Stimulated activated CD4-positive, alpha-beta T cell treated with anti-CD3 and anti-CD28 coated beads, Interleukin-1b, Interleukin-23, amount 100 ng/mL, for 1 hour (primary cell): ENCODE results near the gene CNOT6.

Experiments
- DNase-seq, 2 donors: peaks; one replicate each; pipeline ENCODE4 v3.0.0-alpha.2; 2020; ENCODE audit warnings: low read depth in 2 of 2

The CNOT6 gene

GRCh38 chr5:180580681-180581080, 86.5 kb downstream of the CNOT6 start:
- no peak for DNase-seq

- DNase-seq: no peak
Measured at GRCh38 chr5:180583738-180584137, 89.6 kb downstream of the CNOT6 start.

GRCh38 chr5:180586204-180586603, 92.0 kb downstream of the CNOT6 start:
- no peak for DNase-seq

- no peak for DNase-seq
Measured at GRCh38 chr5:180586870-180587269, 92.7 kb downstream of the CNOT6 start.

- DNase-seq: no peak
Measured at GRCh38 chr5:180589771-180590542, 95.8 kb downstream of the CNOT6 start.

GRCh38 chr5:180590543-180591310, 96.5 kb downstream of the CNOT6 start:
- no peak for DNase-seq

GRCh38 chr5:180591311-180591887, 97.2 kb downstream of the CNOT6 start, which contains the start of gene SCGB3A1:
TSS of gene SCGB3A1 (minus strand) at chr5:180591499. CDS start at chr5:180591462, 37 bp downstream.
- no peak for DNase-seq

GRCh38 chr5:180592176-180592575, 98.0 kb downstream of the CNOT6 start:
- DNase-seq: no peak

- DNase-seq: no peak
Measured at GRCh38 chr5:180593446-180594206, 99.4 kb downstream of the CNOT6 start.

GRCh38 chr5:180594311-180595045, 100.3 kb downstream of the CNOT6 start:
- no peak for DNase-seq

- no peak for DNase-seq
Measured at GRCh38 chr5:180595046-180595379, 100.8 kb downstream of the CNOT6 start.

GRCh38 chr5:180595381-180596114, 101.4 kb downstream of the CNOT6 start:
- no peak for DNase-seq

- DNase-seq: no peak
Measured at GRCh38 chr5:180596115-180596667, 102.0 kb downstream of the CNOT6 start.

GRCh38 chr5:180596668-180597231, 102.6 kb downstream of the CNOT6 start:
- no peak for DNase-seq

- DNase-seq: no peak
Measured at GRCh38 chr5:180598316-180598701, 104.1 kb downstream of the CNOT6 start.

- no peak for DNase-seq
Measured at GRCh38 chr5:180598797-180599589, 104.8 kb downstream of the CNOT6 start.

- no peak for DNase-seq
Measured at GRCh38 chr5:180599590-180599914, 105.4 kb downstream of the CNOT6 start.

GRCh38 chr5:180599981-180600553, 105.9 kb downstream of the CNOT6 start:
- DNase-seq: no peak

GRCh38 chr5:180600554-180601041, 106.4 kb downstream of the CNOT6 start:
- DNase-seq: no peak
